NCI-H2081 (cell line): ENCODE measurements around the gene FOXO1.

Source experiments
- DNase-seq, 2 experiments: peaks; one replicate each; lab custom pipeline; 2025; lab: John Stamatoyannopoulos, UW

FOXO1 gene

DNA sequence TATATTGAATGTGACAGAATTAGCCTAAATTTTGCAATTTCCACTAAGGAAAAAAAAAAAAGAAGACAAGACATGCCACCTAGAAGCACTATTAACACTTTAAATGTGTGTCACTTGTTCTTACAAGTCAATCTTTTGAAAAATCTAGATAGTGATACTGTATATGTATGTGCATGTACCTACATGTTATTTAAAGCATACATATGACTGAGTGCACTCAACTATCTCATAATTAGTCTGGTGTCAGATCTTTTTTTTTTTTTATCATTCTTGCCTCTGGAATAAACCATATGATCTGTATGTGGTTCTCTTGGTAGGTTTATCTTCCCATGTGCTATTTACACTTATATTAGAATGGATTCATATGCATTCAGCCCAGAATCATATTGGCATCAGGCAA is 62.3 kb downstream of the FOXO1 start:
- no peak for DNase-seq

DNA sequence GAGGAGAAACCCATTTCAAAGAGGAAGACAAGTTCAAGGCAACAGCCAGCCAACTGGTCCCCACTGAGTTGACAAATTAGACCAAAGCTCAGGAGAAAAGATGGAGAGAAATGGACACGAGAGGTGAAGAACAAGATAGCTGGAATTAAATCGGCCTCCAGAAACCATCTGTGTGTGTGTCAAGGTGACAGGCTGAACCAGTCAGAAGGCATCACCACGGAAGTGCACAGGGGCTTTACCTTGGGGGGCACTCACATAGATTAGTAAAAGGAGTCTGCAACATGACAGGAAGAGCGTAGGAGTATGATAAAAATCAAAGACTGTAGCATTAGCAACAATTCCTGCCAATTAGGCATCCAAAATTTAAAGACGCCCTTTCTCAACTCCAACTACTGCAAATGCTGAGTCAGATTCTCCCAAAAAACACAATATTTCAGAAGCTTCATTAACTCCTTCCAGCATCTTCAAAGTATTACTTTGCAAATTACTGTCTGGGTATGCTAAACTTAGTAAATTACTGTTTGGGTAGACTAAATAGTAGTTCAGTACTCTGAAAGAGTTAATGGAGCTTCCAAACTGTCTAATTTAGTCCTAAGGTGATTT is 66.2 kb downstream of the FOXO1 start:
- DNase-seq, result no peak

DNA sequence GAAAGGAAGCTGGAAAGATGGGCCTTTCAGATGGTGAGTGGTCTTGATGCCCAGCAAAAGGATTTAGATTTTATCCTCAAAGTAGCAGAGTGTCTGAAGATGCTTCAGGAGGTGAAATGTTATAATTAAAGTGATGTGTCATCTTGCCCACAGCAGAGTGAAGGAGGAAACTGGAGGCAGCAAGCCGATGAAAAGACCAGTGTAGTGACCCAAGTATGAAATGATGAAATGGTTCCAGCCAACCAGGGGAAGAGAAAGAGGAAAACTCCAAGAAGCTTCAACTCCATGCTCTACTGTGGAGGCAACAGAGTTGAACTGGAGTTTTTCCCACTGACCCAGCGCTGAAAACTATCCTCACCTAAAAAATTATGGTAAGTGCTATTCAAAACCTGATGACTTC is 66.7 kb downstream of the FOXO1 start:
- no peak for DNase-seq

DNA sequence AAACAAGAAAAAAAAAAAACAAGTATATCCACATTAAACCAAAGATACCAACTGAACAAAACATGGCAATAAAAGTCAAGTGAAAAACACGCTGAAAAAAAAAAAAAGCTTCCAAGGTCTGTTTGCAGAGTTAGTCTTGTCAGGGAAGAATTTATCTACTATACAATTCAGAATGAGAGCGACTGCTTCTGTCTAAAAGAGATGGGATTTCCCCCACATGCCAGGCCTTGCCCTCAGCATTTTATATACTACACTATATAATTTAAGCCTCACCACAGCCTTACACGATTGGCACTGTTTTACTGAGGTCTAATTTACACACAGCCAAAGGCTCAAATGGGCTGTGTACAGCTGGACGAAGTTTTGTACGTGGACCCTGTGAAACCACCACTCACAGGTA is 67.3 kb downstream of the FOXO1 start:
- DNase-seq, result no peak

DNA sequence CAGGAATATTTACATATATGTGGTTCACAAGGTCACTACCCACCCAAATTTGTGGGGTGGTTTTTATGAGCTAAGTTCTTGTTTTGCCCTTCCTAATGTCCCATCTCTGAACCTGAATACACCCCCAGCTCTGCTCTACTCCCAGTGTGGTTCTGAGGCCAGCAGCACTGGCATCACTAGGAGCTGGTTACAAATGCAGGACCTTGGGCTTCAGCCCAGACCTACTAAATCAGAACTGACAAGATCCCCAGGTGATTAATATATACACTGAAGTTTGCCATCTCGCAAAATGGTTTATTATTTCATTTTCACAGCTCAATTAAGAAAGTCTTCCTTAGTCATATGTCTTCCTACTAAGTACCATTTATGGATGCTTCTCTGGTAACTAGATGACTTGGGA is 67.9 kb downstream of the FOXO1 start:
- no peak for DNase-seq

DNA sequence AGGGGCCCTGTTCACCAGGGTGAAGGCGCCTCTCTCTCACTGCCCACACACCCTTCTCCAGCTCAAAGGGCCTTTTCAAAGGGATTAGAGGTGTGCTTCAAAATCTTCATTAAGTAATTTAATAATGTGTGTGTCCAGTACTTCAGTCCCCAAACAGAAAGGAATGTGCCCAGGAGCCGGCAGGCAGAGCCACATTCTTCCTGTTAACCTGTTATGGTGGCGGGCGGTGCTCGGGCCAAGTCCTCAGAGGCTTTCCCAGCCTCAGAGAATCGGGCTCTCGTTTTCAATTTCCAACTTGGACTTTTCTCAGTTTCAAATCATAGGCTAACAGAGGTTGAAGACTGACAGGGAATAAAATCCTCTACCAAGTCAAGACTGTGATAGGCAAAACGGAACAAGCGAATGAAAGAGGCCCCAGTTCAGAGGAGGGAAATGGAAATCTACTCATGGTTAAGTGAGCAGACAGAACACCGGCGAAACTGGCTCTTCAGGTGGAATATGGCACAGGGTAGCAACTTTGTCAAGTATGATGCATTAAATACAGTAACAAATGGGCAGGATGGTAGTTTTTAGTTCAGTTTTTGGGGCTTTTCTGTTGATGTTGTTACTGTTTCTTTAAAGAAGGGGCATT is 68.6 kb downstream of the FOXO1 start:
- DNase-seq, result no peak

DNA sequence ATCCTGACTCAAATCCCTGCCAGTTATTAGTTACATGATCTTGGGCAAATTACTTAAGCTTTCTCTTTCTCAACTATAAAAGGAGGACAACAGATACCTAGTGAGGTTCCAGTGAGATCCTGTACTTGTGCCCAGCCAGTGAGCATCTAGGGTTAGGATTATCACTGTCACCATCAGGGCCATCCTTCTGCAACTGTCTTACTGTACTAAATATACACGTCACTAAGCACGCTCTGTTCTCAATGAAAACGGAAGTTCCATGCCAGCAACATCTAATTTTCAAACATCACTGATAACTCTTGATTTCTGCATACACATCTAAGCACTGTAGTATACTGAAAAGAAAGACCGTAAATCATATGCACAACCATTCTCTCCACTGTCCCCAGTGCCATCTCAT is 70.0 kb downstream of the FOXO1 start:
- no peak for DNase-seq

DNA sequence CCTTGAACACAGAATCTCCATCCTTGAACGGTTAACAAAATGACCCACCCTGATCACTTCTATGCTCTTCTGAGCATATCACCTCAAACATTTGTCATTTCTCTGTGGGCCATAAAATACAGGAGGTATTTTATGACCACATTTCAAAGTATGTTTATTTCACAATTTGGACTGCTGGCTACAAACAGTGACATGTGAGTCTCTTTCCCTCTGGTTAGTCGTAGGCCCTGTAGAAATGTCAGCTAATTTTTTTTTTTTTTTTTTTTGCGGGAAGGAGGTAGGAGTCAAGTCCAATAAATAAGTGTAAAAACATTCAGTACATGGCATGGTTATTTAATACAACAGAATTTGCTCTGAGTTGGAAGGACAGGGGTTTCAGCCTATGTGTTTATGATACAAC is 70.7 kb downstream of the FOXO1 start:
- no peak for DNase-seq

DNA sequence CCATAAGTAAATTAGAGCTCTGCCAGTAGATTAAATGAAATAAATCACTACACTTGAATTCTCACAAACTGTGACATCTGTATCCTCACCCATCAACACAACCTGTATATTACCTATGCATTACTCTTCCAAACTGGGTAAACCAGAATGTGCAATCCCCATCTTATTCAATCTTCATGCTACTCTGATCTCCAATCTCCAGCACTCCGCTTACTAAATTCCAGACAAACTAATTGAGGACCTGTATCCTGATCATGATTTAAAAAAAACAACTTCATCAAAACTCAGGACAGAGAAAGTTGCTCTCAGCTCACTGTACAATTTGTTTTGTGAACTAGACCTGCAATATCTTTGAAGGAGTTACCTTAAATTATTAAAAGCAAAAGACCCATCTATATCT is 74.4 kb downstream of the FOXO1 start:
- no peak for DNase-seq

DNA sequence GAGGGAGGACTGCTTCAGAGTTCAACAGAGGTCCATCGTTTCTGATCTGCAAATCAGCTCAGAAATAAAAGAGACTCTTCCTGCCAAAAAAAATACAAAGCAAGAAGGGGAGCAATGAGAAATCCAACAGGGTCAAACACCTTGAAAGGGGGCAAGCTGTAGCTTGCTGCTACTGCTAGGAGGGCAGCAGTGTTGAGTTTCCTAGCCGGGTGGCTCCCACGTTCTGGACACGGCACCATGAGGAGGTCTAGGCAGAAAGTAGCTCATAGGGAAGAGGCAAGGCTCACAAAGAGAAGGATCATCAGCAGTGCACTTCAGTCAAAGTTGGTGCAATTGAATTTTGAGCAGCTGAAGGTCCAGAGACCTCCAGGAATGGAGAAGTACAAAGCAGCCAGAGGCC is 75.3 kb downstream of the FOXO1 start:
- DNase-seq, result no peak

DNA sequence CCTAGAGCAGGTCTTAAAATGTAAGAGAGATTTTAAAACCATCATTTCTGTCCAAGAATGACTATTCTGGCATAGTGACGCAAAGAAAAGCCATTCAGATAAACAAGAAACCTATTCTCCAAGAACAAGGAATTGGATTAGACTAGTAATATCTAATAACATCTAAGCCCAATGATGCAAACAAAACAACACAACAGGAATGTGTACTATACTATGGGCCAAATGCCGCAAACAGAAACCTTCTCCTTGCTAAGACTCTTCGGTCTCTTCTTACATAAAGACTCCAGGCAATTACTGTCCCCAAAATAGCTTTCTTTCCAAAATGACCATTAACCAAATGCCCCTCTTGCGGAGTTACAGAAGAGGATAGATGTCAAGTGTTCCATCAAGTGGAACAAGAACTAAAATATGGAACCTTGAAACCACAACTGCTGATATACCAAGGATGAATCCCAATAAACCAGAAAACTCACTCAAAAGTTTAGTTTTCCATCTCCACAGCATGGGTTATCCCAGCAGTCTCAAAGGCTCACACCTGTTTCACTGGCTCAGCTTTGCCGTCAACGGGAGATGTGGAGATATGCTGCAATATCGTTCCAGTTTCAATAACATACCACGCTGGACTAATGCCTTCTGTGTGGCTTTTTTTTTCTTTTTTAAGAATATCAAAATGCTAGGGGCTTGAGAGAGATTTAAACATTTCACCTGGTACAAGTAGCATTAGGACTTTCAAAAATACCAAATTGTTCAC is 76.2 kb downstream of the FOXO1 start:
- no peak for DNase-seq

DNA sequence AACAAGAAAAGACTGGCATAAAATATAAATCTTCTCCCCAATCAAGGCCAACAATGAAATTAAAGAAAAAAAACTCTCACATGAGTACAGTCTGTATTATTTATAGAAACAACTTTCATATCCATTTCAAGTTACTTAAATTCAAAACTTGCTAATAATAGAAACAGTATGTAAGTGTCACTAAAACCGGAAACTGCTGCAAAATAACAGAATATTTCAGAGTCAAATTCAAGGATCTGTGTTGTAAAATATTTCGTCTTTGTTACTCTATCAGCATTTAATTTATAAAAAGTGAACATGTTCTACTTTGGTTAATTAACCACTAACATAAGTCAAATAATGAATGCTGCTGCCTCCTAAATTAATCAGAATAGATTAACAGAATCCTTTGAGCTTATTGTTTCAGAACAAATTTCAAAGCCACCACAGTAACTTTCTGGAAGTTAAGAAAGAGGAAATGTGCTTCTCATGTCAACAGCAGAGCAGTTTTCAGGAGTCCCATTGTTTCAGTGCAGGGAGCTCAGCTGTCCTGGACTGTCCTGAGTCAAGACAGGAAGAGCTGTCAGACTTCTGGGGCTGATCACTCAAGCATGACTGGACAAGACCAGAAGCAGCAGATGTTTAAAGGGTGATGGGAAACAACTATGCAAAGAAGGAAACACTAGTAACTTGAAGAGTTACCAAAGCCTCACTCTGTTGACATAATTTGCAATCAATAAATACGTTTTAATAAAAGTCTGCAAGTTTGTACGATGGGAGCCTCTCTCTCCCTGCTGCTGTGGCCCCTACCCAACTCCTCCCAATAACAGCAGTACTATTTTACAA is 76.9 kb downstream of the FOXO1 start:
- no peak for DNase-seq

DNA sequence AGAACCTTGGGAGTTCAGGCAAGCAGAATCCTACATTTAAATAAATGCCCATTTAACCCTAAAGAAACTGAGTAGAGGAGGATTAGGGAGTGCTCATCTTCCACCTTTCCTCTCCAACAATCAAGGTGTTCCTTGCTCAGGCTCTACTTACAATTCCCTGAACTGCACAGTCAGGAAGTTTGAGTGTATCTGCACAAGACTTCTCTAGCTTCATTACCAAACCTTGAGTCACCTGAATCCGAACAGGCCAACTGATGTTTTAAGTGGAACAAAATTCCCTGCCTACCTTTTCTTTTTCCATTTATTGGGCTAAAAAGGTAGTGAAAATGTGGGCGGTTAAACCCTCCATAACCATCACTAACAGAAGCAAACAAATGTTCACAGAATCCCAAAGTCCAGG is 78.3 kb downstream of the FOXO1 start:
- DNase-seq, result no peak

DNA sequence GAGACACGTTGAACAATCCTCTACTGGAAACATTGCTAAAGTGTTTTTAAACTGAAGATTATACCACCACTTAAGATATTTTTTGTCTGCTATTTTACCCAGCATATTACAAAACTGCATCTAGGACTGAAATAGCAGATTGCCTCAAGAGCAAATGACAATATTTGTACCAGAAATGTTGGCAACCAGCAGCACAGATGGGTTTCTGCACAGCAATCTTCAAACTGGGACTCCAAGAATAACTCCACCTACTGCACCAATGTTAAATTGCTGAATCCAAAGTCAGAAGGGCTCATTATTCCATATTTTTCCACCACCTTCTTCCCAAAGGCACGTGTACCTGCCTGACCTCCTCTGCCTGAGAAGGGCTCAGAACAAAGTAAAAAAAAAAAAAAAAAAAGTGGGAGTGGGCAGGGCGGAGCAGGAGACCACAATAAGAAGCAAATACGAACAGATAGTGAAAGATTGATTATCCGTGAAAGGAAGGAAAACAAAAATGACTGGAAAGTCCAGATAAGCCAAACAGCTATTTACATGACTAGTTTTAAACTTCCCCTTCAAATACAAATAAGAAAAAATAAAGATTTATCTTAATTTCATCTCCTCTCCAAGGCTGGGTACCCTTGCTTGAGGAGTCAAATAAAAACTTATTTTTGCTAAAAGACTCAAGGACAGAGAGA is 79.4 kb downstream of the FOXO1 start:
- no peak for DNase-seq

DNA sequence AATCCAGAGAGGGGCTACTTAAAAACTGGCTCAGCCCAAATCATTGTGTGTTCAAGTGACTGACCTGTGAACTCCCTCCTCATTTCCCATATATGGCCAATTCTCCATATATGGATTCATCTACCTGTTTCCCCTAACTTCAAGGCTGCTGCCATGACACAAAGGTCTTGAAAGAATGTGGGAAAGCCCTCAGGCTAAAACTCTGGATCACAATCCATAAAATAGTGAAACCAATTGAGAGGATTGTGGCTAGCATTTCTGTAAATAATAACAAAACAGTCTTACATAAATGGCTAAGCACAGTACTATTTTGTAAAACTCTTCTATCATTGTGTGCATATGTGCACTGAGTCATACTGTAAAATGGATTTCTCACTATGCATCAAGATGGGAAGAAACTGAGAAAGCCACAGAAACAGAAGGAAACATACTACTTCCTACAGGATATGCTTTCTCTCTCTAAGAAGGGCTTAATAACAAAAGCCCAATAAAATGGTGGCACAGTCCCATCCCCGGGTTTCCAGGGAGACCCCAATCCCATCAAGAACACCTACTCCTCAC is 80.5 kb downstream of the FOXO1 start:
- no peak for DNase-seq

DNA sequence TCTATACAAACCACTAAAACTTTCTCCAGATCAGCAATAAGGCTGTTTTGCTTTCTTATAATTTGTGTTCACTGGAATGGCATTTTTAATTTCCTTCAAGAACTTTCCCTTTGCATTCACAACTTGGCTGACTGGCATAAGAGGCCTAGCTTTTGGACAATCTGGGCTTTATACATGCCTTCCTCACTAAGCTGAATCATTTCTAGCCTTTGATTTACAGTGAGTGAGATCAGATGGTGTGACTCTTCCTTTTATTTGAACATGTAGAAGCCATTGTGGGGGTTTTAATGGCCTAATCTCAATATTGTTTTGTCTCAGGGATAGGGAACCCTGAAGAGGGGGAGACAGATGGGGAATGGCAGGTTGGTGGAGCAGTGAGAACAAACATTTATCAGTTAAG is 82.7 kb downstream of the FOXO1 start:
- DNase-seq, result no peak

DNA sequence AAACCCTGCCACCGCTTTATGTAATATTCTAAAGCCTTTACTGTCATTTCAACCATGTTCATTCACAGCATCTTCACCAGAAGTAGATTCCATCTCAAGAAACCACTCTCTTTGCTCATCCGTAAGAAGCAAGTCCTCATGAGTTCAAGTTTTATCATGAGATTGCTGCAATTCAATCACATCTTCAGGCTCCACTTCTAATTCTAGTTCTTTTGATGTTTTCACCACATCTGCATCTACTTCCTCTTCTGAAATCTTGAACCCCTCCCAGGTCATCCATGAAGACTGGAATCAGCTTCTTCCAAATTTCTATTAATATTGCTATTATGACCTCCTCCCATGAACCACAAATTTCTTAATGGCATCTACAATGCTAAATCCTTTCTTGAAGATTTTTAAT is 83.9 kb downstream of the FOXO1 start:
- no peak for DNase-seq

DNA sequence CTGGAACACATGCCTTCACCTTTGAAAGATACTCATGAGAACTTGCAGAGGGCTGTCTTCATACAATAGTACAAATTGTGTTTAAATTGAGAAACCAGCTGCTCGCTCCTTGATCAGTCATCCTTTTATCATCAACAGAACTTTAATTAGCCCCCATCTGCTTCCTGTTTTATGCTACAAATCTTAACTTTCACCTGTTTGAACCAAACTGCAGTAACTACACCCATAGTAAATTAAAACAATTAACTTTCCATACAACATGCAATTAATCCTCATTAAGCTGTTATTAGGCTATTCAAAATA is 85.2 kb downstream of the FOXO1 start:
- no peak for DNase-seq

DNA sequence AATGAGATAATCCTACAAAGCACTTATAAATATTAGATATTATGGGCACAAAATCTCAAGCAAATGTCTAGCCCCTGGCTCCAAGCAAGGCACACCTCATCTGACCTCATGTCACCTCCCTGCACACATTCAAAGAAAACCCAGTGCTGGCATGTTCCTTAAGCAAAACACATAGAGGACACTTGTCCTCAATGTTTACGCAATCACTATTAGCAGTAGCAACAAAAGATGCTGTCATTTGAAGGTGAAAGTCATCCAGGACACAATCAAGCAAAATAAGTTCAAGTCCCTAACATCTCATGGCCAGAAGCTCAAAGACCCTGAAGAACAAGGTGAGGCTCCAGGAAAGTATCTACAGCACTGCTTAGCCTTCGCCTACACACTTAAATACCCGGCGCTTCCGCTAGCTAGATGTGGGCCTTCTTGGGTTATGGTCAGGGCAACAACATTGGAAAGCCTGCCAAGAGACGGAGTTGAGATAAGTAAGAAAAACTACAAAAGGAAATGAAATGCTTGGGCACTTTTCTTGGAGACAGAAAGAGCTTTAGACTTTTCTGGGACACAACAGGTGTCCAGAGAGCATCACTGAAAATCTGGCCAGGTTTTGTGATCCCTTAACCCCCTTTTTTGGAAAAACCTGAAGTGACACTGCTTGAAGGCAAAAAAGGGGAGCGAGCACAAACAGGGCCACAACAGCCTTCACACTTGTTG is 85.7 kb downstream of the FOXO1 start:
- DNase-seq, result no peak

DNA sequence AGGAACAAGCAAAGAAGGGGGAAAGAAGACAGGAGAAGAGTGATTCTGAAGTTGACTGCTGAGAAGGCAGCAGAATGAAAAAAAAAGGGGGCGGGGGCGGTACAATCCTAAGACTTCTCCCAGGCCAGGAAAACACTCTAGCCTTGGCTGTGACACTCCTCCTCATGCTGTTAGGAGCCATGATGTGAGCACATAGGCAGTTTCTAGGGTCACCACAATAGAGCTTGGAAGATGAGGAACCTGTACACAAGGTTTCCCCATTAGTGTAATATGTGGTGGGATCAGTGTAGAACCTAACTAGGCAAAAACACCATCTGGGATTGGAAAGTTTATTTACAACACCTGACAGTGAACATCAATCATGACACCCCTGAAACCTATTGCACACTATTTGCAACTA is 86.9 kb downstream of the FOXO1 start:
- DNase-seq, result peak in 1 of 2 experiments; percentile 9

DNA sequence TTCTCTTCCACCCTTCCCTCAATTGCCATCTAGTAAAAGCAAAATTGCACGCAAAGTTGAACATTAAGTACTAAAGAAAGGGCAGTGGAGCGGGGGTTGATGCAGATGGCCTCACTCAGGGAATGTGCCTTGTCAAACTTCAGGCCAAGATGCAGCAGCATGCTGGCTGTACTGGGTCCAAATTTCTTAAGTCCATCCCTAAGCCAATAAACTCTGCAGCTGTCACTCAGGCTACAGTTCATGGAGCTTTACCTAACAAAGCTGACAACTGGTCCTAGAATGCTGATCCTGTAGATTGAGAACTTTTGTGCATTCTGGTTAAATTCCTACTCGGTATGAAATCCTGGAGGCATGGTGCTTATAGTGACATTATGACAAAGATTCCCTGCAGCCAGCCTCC is 88.4 kb downstream of the FOXO1 start:
- no peak for DNase-seq
